HG03378 (cell line): ENCODE results near the gene TAF13.
"Not testable (repeated sequence)": the region's sequence is repeated elsewhere in the genome, so short reads cannot be mapped to it uniquely, and the experiment has no call there.

ENCODE experiments used
- ATAC-seq: cut with Tn5 transposase; IDR thresholded peaks from one replicate; pipeline ENCODE4 v1.9.1; 2021; ENCODE audit warnings: mild to moderate bottlenecking, moderate library complexity; ENCODE audit not compliant: unreplicated experiment

Gene TAF13

DNA sequence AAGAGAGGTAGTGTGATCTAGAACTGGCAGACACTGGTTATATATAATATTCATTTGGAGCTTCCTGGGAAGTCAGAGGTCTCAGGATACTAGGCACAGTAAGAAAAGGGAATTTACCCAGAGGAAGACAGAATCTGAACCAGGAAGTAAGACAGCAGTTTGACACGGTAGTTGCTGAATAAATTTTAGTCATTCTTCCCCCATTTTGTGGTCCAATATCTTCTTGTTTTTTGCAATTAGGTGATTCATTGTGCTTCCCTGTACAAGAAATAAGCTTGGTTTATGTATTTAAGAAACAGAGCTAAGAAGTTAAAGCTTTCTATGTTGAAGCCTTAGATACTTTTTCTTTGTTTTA lies 16.0 kb upstream of the TAF13 start:
- no peak for ATAC-seq

DNA sequence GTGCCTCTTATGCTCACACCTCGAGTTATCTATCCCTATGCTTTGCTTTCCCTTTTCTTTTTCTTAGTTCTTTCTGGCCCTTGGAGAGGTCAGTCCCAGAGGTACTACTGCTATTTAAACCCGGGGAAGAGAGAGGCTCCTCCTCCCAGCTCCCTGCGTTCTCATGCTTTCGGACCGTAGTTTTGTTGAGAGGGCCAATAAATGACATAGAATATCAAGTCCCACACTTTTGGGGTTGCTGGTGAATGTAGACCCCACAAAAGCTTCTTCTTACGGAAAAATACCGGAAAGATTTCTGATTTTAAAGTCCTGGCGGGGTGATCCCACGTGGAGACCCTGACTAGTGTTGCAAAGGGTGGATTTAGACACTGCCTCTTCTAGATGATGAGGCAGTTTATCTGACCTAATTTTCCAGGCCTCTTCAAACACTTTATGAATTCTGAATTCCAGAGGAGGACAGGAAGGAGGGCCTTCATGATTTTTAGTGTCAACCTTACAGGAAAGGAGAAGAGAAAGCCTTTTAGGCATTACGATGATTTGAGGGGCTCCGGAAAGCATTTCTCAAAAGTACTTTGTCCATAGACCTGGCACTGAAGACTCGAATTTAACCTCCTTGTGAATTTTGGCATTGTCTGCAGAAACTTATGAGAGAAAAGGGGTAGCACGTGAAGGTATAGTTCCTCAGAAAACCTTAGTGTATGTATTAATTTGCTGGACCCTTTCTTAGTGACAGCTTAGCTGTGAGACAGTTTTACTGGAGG lies 15.5 kb upstream of the TAF13 start:
- ATAC-seq = peak; percentile 41

DNA sequence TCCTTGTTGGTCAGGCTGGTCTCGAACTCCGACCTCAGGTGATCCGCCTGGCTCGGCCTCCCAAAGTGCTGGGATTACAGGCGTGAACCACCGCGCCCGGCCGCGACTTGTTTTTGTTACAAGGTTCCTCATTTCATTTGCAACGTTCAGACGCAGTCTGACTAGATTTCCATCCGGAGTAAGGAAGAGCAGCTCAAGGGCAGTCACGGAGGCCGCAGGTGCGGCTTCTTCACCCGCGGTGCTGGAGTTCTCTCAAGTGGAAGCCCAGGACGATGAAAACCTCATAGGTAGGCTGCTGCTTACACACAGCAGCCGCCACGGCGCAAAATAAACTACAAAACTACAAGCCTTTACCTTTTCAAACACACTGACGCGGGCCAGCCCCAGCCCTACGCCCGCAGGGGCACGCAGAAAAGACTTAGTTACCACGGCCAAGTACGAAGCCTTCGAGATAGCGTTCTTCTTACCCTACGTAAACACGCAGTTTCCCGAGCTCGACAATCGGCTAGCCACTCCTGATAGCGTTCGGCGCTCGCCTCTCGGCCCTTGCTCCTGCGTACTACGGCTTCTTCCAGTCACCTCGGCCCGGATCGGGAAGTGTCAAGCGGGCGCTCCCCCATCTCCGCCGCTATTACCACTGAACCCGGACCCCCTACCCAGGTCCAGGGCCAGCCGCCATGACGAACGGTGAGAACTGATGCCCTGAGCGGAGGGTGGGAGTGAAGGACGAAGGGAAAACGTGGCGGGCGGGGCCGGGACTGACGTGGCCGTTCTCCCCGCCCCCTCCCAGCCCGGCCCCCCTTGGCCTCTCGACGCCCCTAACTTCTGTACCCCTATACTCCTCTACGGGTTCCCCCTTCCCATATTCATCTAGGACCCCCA lies 14.6 kb upstream of the TAF13 start, which contains the start of gene TMEM167B:
TSS of gene TMEM167B (plus strand) at position 569 of the 882 bp plus-strand sequence. CDS start at position 678, 109 bp downstream.
- ATAC-seq = peak; percentile 89

DNA sequence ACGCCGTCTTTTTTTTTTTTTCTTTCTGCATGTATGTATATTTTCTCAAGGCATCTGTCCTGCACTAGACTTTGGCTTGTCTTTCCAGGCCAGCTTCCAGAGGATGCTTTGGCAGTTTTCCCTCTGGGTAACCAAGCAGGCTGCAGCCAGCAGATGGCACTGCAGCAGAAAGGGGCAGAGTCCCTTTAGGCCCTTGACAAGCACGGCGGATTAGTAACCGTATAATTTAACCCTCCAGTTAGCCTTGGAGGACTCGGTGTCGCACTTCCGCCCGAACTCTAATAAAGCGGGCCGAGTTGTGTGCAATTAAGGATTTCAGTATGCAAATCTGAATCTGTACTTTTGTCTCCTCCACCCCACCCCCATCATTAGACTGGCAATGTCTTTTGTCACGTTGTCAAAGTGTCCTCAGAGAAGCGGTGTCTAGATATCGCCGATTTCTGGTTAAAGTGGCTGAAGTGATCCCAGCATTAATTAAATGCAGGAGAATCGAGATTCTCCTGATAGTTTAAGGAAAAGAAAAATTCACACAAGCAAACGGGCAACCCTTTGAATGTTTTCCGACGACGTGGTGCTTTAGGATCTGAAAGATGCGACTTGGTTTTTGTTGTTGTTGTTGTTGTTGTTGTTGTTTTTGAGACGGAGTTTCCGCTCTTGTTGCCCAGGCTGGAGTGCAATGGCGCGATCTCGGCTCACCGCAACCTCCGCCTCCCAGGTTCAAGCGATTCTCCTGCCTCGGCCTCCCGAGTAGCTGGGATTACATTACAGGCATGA lies 13.6 kb upstream of the TAF13 start:
- ATAC-seq = no peak

DNA sequence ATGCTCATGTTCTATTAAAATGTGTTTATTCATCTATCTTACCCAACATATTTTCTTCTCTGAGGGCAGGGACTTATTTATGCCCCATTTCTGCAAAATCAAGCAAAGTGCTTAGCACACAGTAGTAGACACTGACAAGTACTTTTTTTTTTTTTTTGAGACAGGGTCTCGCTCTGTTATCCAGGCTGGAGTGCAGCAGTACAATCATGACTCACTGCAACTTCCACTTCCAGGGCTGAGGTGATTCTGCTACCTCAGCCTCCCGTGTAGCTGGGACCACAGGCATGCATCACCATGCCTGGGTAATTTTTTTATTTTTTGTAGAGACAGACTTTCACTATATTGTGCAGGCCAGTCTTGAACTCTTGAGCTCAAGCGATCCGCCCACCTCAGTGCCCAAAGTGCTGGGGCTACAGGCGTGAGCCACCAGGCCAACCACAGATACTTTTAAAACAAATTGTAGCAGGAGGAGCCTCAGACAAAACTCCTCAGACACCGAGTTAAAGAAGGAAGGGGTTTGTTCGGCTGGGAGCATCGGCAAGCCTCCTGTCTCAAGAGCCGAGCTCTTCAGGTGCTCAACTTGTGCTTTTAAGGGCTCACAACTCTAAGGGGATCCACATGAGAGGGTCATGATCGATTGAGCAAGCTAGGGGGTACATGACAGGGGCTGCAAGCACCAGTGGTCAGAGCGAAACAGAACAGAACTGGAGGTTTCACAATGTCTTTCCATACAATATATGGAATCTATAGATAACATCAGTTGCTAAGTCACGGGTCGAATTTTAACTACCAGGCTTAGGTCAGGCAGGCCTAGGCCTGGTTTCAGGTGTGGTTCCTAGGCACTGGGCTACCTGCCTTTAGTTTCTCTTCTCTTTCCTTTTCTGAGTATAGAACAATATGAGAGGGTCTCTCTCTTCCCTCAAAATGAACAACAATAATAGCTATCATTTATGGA lies 9.0 kb upstream of the TAF13 start:
- no peak for ATAC-seq

DNA sequence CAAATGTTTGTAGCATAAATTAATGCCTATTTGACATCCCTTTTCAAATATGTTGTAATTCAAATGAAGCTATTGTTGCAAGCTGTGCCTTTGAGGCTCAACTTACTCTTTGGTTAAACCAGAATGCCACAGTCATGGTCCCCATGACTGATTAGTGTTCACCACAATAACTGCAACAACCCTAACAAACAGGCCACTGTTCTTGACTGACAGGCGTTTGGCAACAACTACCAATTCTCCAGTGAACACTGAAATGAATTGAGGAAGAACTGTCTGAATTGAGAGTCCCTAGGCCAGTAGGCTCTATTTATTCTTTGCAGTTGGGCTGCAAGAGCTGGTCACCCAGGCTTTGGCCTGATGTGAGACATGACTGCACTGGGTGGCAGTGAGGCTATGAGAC lies 8.1 kb upstream of the TAF13 start:
- no peak for ATAC-seq

DNA sequence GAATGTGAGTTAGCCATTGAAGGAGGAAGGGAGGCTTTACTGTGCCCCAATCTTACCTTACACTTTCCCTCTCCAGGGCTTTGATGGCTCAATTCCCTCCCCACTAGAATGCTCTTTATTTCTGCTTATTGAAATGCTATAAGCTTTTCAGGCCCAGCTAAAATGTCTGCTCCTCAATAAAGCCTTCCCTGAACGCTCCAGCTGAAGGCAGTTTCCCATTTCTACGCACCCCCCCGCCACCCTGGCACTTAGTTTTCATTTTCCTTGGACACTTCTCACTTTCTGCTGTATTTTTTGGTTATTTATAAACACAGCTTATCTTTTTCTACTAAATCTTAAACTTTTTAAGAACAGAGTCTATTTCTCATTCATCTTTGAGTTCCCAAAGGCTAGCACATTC lies 7.7 kb upstream of the TAF13 start:
- ATAC-seq = no peak

DNA sequence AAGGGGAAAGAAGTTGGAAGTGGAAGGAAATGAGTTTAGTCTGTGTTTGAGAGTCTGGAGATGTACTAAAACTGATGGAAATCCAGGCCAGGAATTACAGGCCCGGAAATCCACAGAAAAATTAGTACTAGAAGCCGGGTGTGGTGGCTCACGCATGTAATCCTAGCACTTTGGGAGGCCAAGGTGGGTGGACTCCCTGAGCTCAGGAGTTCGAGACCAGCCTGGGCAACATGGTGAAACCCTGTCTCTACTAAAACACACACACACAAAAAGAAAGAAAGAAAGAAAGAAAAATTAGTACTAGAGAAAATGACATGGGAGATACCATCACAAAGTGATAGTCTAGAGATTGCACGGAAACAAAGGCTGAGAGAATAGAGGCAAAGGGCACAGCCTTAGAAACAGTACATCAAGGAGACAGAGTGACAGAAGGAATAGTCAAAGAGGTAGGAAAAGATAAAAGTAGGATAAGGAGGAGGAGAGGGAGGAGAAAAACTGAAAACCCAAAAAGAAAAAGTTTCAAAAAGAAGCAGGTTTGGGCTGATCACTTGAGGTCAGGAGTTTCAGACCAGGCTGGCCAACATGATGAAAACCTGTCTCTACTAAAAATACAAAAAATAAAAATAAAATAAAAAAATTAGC lies 4.8 kb upstream of the TAF13 start:
- no peak for ATAC-seq

DNA sequence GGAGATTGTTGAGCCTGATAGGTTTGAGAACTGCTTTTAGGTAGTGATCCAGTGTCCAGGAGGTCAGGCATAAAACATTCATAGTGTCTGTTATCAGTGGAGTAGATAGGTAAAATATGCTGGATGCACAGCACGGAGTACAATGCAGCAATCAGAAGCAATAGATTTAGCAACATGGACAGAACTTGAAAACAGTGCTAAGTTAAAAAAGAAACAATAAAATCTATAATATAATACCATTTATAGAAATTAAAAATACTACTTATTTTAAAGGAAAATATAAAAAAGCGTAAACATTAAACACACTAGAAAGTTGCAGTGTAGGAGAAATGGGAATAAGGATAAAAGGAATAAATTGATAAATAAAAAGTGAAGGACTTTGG lies 3.4 kb upstream of the TAF13 start:
- no peak for ATAC-seq

DNA sequence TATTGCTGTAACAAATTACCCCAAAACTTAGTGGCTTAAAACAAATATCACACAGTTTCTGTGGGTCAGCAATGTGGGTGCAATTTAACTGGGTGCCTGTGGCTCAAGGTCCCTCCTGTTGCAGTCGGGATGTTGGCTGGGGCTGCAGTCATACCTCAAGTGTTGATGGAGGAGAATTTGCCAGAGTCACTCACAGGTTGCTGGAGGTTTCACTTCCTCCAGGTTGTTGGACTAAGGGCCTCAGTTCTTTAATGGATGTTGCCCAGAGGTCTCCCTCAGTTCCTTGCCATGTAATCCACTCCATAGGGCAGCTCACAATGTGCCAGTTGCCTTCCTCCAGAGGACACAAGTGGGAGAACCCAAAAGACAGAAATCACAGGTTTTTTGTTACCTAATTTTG lies 2.5 kb upstream of the TAF13 start:
- ATAC-seq = no peak

DNA sequence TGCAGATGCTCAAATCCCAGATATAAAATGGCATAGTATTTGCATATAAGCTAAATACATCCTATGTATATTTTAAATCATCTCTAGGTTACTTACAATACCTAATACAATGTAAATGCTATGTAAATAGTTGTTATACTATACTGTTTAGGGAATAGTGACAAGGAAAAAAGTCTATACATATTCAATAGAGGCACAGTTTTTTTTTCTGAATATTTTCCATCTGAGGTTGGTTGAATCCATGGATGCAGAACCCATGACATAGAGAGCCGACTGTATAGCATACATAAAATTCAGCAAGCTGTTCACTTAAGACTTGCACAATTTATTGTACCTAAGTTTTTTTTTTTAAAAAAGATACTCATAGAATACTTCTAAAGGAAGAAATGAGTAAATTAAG lies 6.5 kb downstream of the TAF13 start:
- no peak for ATAC-seq

DNA sequence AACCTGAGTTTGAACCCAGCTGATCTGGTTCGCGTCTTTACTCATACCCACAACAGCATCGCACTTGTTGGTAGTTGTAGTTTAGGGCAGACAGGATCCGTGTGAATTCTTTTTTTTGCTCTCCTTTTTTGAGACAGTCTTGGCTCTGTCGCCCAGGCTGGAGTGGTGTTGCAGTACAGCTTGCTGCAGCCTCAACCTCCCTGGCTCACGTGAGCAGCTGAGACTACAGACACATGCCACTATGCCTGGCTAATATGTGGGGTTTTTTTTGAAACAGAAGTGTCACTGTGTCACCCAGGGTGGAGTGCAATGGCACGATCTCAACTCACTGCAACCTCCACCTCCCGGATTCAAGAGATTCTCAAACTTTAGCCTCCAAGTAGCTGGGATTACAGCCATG lies 7.9 kb downstream of the TAF13 start:
- no peak for ATAC-seq

DNA sequence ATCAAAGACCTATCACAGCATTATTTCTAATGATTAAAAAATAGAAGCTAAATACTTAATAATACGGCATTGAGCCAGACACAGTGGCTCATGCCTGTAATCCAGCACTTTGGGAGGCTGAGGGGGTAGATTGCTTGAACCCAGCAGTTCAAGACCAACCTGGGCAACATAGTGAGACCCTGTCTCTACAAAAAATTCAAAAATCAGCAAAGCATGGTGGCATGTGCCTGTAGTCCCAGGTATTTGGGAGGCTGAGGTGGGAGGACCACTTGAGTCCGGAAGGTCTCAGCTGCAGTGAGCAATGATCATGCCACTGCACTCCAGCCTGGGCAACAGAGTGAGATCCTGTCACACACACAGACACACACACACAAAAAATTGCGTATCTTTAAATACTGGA lies 10.7 kb downstream of the TAF13 start:
- ATAC-seq = no peak

DNA sequence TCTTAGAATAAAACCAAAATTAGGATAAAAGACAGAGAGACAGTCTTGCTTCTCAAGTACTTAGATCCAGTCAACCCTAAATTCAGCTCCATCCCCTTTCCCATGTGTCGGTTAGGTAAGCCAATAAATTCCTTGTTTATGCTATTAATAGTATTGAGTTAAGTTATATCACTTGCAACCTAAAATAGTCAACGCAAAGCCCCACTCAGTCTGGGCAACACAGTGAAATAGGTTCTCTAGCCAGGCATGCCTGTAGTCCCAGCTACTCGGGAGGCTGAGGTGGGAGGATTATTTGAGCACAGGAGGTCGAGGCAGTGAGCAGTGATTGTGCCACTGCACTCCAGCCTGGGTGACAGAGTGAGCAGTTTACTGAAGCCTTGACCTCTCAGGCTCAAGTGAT lies 14.6 kb downstream of the TAF13 start:
- no peak for ATAC-seq

DNA sequence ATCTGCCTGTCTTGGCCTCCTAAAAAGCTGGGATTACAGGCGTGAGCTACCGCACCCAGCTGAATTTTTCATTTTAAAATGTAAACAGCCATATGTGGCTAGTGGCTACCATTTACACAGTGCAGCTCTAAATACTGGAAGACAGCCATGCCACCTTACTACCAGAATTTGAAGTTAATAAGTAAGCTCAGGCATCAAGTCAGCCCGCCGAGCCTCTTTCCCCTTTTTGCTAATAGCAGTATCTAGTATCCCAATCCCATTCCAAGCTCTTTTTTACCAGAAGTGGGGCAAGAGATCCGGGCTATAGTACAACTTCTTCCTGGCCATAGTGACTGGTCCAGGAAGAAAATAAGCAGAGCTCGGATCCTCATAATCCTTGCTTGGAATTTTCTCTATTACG lies 15.1 kb downstream of the TAF13 start:
- ATAC-seq = no peak

DNA sequence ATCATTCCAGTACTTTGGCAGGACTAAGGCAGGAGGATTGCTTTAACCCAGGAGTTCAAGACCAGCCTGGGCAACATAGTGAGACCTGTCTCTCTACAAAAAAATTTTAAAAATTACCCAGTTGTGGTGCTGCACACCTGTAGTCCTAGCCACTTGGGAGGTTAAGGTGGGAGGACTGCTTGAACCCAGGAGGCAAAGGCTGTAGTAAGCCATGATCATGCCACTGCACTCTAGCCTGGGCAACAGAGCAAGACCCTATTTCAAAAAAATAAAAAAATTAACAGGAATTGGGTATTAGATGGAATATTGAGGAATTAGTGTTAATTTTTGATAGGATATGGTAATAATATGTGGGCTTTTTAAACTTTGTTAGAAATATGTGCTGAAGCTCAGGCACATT lies 16.8 kb downstream of the TAF13 start:
- no peak for ATAC-seq

DNA sequence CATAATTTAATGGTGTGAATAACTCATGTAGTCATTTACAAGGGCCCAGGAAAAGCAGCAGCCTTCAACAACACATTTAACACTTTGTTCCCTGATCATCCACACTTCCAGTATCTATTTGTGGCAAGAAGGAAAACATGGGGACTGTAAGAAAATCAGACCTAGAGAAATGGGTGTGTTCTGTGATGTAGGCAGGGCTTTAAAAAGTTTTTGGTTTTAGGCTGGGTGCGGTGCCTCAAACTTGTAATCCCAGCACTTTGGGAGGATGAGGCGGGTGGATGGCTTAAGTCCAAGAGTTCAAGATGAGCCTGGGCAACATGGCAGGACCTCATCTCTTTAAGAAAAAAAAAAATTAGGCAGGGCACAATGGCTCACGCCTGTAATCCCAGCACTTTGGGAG lies 19.7 kb downstream of the TAF13 start:
- no peak for ATAC-seq

DNA sequence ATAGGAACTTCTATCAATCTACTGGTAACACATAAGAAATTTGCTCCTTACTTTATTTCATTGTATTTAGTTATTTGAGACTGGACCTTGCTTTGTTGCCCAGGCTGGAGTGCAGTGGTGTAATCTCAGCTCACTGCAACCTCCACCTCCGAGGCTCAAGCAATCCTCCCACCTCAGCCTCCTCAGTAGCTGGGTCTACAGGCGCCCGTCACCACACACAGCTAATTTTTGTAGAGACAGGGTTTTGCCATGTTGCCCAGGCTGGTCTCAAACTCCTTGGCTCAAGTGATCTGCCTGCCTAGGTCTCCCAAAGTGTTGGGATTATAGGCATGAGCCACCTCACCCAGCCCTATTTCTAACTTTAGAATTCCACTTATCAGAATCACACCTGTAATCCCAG lies 23.7 kb downstream of the TAF13 start:
- not testable (repeated sequence) for ATAC-seq

DNA sequence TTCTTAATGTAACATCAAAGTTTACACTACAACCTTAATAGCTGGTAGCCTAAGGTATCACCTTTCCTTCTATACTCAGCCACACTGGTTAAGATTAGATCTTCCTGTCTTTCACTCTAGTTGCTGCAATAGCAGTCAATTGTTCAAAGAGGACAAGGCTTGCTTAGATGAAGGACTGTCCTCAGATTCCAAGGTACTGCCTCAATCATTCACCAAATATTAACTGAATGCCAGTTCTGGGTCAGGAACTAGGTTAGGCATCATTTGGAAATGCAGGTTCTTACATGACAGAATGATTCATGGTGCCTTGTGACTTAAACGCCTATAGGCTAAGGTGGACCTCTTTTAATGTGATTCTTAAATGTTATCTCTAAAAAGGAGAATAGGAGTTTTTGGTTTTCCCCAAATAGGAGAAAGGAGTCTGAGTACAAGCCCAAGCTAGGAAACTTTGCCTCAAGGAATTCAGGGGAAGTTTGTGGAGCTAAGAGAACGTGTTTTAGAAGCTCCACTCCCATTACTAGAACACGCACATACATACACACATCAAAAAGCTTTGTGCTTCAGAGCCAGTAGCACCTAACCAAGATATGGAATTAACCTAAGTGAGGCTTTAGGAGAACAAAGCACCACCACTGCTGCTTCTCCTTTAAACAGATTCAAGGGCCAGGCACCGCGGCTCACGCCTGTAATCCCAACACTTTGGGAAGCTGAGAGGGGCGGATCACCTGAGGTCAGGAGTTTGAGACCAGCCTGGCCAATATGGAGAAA lies 25.4 kb downstream of the TAF13 start:
- ATAC-seq = no peak
